Loucy (cell line): Measurements from ENCODE around the gene FAR2.

Experiments used
- H2AFZ ChIP-seq: fragments of 200-600 bp; sonication (generic); 2 replicates; pipeline ENCODE4 v1.6.0; 2016; ENCODE audit warnings: antibody characterized with exemption, mild to moderate bottlenecking, low read length, moderate library complexity
- H3F3A ChIP-seq: fragments of 200-600 bp; 2 replicates; pipeline ENCODE4 v1.6.0; 2016; ENCODE audit warnings: antibody characterized with exemption, low read depth, mild to moderate bottlenecking
- H3K27me3 ChIP-seq: fragments of 200-600 bp; sonication (generic); 2 replicates; pipeline ENCODE4 v1.6.1; 2014; ENCODE audit warnings: low read length, mild to moderate bottlenecking; ENCODE audit not compliant: insufficient read depth, poor library complexity, severe bottlenecking
- H3K36me3 ChIP-seq: fragments of 200-600 bp; sonication (generic); 2 replicates; pipeline ENCODE4 v1.6.1; 2016; ENCODE audit warnings: low read length; ENCODE audit not compliant: insufficient read depth
- H3K4me1 ChIP-seq: fragments of 200-600 bp; sonication (generic); 2 replicates; pipeline ENCODE4 v1.5.1; 2014; ENCODE audit warnings: low read length, mild to moderate bottlenecking; ENCODE audit not compliant: insufficient read depth, poor library complexity, severe bottlenecking
- H3K4me2 ChIP-seq: fragments of 200-600 bp; sonication (generic); 2 replicates; pipeline ENCODE4 v1.6.0; 2014; ENCODE audit warnings: antibody characterized with exemption, low read length, low read depth, mild to moderate bottlenecking; ENCODE audit not compliant: poor library complexity, severe bottlenecking
- H3K4me3 ChIP-seq: fragments of 200-600 bp; sonication (generic); 2 replicates; pipeline ENCODE4 v1.5.1; 2014; ENCODE audit warnings: low read length, mild to moderate bottlenecking, mixed read lengths; ENCODE audit not compliant: poor library complexity, severe bottlenecking
- H3K79me2 ChIP-seq: fragments of 200-600 bp; sonication (generic); 2 replicates; pipeline ENCODE4 v1.6.1; 2014; ENCODE audit warnings: low read length; ENCODE audit not compliant: insufficient read depth
- H3K9ac ChIP-seq: fragments of 200-600 bp; sonication (generic); 2 replicates; pipeline ENCODE4 v1.6.0; 2014; ENCODE audit warnings: mild to moderate bottlenecking, low read depth, low read length, moderate library complexity; ENCODE audit not compliant: poor library complexity, severe bottlenecking
- H3K9me2 ChIP-seq: fragments of 200-600 bp; sonication (generic); replicated peaks from 2 replicates; pipeline ENCODE4 v1.6.1; 2016; ENCODE audit warnings: low read depth, low read length, mixed read lengths
- H3K9me3 ChIP-seq: fragments of 200-600 bp; sonication (generic); 2 replicates; pipeline ENCODE4 v1.6.1; 2014; ENCODE audit warnings: mild to moderate bottlenecking, antibody characterized with exemption, low read length, low read depth; ENCODE audit not compliant: insufficient read depth
- H4K20me1 ChIP-seq: fragments of 200-600 bp; sonication (generic); 2 replicates; pipeline ENCODE4 v1.6.0; 2014; ENCODE audit warnings: antibody characterized with exemption, low read length, mild to moderate bottlenecking; ENCODE audit not compliant: insufficient read depth, poor library complexity, severe bottlenecking
- CTCF ChIP-seq: fragments of 200-600 bp; sonication (generic); conservative IDR thresholded peaks from 2 replicates; pipeline ENCODE4 v1.5.1; 2014; ENCODE audit warnings: mild to moderate bottlenecking, antibody characterized with exemption, low read length
- EZH2phosphoT487 ChIP-seq: fragments of 200-600 bp; IDR thresholded peaks from 2 replicates; pipeline ENCODE4 v1.6.1; 2018; ENCODE audit warnings: antibody characterized with exemption, mild to moderate bottlenecking, moderate library complexity, borderline replicate concordance

The FAR2 gene

GRCh38 chr12:29157486-29157946 lies 8.4 kb downstream of the FAR2 start:
- no peaks in the 10 kb centered on the region for H4K20me1 ChIP-seq
- peaks cover 65% of the 10 kb centered on the region for H3K4me1 ChIP-seq
- H3K4me3 ChIP-seq: no peak overlapping the region
- H3F3A ChIP-seq: peaks cover 6% of the 10 kb centered on the region; the same call in 1 of the 2 replicates
- H3K27me3 ChIP-seq: no peaks in the 10 kb centered on the region
- no peak overlapping the region for H2AFZ ChIP-seq
- H3K9me3 ChIP-seq: no peaks in the 10 kb centered on the region
- no peak overlapping the region for H3K4me2 ChIP-seq
- no peaks in the 10 kb centered on the region for H3K9me2 ChIP-seq
- TF ChIP-seq CTCF (no peak), EZH2phosphoT487 (no peak)
- H3K9ac ChIP-seq: no peak overlapping the region
- no peaks in the 10 kb centered on the region for H3K36me3 ChIP-seq
- peaks cover 90% of the 10 kb centered on the region for H3K79me2 ChIP-seq

- no peak for TF ChIP-seq EZH2phosphoT487
- TF ChIP-seq CTCF: no peak
- no peak overlapping the region for H3K4me3 ChIP-seq
- H3K27me3 ChIP-seq: no peaks in the 10 kb centered on the region
- H3K9me3 ChIP-seq: no peaks in the 10 kb centered on the region
- H4K20me1 ChIP-seq: no peaks in the 10 kb centered on the region
- H3K79me2 ChIP-seq: peaks cover 90% of the 10 kb centered on the region
- H3K9ac ChIP-seq: no peak overlapping the region
- no peaks in the 10 kb centered on the region for H3K36me3 ChIP-seq
- no peaks in the 10 kb centered on the region for H3F3A ChIP-seq
- peaks cover 58% of the 10 kb centered on the region for H3K4me1 ChIP-seq
- H3K4me2 ChIP-seq: no peak overlapping the region
- no peak overlapping the region for H2AFZ ChIP-seq
- H3K9me2 ChIP-seq: no peaks in the 10 kb centered on the region
Measured at GRCh38 chr12:29158115-29158763, 9.2 kb downstream of the FAR2 start.

- Histone ChIP-seq H3K4me1 (peaks cover 54% of the 10 kb centered on the region), H2AFZ (no peak overlapping the region), H3K27me3 (no peaks in the 10 kb centered on the region), H3K79me2 (peaks cover 88% of the 10 kb centered on the region), H3K4me3 (no peak overlapping the region), H3K9ac (no peak overlapping the region), H3K9me3 (no peaks in the 10 kb centered on the region), H3K4me2 (peak overlapping the region; percentile 31), H3F3A (no peaks in the 10 kb centered on the region), H3K36me3 (no peaks in the 10 kb centered on the region), H3K9me2 (no peaks in the 10 kb centered on the region), H4K20me1 (no peaks in the 10 kb centered on the region)
- TF ChIP-seq EZH2phosphoT487 (no peak), CTCF (no peak)
Measured at GRCh38 chr12:29159661-29160060, 10.6 kb downstream of the FAR2 start.
